ENCODE measurements around the gene WDR4.
"Not testable (repeated sequence)": the region's sequence is repeated elsewhere in the genome, so short reads cannot be mapped to it uniquely, and the experiment has no call there.

WDR4 gene

DNA sequence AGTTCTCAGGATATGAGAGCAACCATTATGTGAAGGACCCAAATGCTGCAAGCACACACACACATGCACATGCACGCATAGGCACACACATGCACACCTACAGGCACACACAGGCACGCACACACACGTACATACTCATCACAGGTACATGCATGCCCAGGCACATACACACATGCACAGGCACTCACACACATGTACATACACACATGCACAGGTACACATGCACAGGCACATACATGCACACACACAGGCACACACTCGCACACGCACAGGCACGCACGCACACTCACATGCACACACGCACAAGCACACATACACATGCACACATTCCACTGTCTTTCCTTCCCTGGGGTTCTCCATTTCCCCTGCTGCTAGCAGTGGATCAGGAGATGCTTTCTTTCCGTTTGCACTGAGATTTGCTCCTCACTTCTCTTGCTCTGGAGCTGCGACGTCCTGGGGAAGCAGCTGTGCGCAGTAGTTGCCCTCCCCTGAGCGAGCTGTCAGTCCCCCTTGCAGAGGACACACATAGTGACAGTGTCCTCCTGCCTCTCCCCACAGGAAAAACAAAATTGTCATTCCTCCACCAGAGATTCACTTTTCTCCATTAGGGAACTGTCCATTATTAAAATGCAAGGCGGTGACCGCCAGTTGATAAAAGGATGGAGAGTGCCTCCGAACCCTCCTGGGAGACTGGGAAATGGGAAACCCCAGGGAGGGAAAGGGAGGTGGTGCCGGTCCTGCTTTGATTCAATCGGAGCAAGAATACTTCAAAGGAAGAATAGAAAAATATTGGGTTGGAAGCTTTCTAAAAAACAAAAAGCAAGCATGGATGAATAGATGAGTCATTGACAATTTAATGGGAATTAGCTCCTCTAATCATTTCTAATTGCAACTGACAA is 69.5 kb downstream of the WDR4 start:
- no peak for DNase-seq

- no peak for DNase-seq
These were observed 70.2 kb downstream of the WDR4 start for GRCh38 chr21:42809171-42809570.

DNA sequence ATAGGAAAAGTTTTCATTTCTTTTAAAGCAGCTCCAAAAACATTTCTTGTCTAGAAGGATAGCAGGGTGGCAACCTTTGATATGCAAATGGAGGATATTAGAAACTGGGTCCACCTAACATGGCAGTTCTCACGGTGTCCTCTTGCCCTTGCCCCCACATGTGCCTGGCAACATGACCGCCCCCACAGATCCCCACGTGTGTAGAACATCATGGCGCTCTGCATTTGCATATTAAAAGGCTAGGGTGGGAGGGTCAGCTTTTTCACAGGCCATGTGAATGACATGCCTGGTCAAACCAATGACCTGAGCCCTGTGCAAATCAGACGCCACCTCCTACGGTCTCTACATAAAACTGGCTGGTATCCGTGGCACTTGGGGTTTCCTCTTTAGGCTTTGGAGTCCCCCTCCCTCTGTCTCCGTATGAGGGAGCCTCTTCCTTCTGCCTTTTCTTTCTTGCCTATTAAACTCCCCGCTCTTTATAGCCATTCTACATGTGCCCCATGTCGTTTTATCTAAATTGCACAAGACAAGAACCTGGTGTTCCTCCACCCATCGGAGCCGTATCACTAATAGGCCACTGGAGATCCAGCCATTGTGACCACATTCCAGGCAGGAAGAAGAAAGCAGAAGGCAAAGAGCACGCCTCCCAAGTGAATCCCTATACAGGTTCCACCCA is 71.3 kb downstream of the WDR4 start:
- DNase-seq, result no peak

DNA sequence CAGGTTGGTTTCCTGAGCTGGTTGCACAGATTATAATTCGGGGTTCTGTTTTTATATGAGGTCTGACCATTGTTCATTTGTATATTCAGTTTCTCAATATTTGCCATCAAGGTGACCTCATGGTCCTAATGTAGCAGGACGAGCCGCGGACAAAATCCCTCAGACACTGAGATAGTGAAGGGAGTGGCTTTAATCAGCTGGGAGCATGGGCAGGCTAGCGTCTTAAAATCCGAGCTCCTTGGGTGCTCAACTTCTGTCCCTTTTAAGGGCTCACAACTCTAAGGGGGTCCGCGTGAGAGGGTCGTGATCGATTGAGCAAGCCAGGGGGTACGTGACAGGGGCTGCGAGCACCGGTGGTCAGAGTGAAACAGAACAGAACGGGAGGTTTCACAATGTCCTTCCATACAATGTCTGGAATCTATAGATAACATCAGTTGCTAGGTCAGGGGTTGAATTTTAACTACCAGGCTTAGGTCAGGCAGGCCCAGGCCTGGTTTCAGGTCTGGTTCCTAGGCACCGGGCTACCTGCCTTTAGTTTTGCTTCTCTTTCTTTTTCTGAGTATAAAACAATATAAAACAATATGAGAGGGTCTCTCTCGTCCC is 71.9 kb downstream of the WDR4 start:
- DNase-seq, result not testable (repeated sequence)

DNA sequence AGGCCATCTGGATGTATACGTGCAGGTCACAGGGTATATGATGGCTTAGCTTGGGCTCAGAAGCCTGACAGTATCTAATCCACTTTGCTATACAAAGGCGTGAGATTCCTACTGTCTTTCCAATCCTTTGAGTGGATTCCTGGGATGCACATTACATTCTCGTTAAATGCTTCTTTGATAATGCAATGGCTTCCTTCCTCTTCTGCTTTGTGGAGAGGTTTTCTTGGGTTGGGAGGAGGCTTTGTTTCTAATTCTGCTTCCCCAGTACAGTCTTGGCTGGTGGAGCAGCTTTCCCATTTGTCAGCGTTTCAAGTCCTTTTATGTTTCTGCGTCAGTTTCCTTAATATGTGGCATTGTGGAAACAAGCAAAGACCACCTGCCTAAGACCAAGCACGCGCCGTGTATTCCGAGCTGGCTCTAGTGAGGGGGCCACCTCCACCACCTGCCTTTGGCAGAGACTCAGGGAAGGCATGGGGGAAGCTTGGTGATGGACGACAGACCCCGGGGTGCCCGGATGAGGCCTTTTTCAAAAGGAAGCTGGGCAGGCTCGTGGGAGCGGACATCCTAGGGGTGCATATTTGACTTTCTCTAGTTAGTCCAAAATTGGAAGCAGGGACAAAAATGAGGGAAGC is 72.7 kb downstream of the WDR4 start:
- DNase-seq, result no peak

DNA sequence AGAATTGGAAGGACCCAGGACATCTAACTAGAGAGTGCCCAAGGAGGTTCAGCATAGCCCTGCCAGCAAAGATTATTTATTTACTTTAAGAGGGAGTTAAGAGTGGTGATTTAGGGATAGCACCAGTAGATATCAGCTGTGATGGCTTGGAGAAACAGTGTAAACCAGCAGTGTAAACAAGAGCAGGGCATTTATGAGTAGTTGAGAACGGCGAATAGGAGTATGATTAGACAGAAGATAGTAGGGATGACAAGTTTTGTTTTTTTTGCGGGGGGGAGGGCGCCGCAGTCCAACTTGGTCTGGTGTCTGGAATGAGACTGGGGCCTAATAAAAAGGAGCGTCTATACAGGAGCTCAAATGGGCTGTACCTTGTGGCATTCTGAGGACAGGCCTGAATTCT is 77.7 kb downstream of the WDR4 start:
- not testable (repeated sequence) for DNase-seq

DNA sequence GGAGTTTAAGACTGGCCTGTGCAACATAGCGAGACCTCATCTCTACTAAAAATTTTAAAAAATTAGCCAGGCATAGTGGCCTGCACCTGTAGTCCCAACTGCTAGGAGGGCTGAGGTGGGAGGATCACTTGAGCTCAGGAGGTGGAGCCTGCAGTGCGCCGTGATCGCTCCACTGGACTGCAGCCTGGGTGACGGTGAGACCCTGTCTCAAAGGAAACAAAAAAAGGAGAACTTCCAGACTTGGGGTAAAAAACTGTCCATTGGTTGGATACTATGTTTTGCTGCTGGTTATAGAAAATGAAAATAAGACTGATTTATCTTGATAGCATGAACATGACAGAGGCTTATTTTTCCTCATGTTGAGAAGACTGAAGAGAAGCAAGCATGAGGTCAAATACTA is 79.4 kb downstream of the WDR4 start:
- DNase-seq, result no peak

GRCh38 chr21:42799516-42799915 is 79.8 kb downstream of the WDR4 start:
- DNase-seq, result no peak

All from CD4-positive, alpha-beta T cell treated with Interleukin-17A for 4 hours (primary cell).